H9 (cell line): Measurements from ENCODE around the gene TRIM39. TPM values are rescaled to one million over a fixed set of nuclear protein-coding genes. Genes with fewer than 3 reads are reported as not detected.

Source experiments
- DNase-seq: peaks from one replicate; pipeline ENCODE4 v3.0.0-alpha.2; 2017
- H2AFZ ChIP-seq: one replicate; pipeline ENCODE4 v1.6.1; 2013; ENCODE audit warnings: mild to moderate bottlenecking, low read length, control low read depth, moderate library complexity
- H2AK5ac ChIP-seq: 2 replicates; pipeline ENCODE4 v1.6.1; 2013; ENCODE audit warnings: low read length, control low read depth, mixed read lengths; ENCODE audit not compliant: insufficient read length
- H2BK120ac ChIP-seq: one replicate; pipeline ENCODE4 v1.6.1; 2013; ENCODE audit warnings: low read depth, mild to moderate bottlenecking, low read length, control low read depth, inconsistent platforms; ENCODE audit not compliant: poor library complexity, severe bottlenecking
- H2BK12ac ChIP-seq: 2 replicates; pipeline ENCODE4 v1.6.1; 2013; ENCODE audit warnings: low read length, control low read depth, mixed read lengths, low read depth; ENCODE audit not compliant: insufficient read length
- H2BK15ac ChIP-seq: 2 replicates; pipeline ENCODE4 v1.6.1; 2013; ENCODE audit warnings: low read depth, low read length, control low read depth
- H2BK20ac ChIP-seq: one replicate; pipeline ENCODE4 v1.6.1; 2013; ENCODE audit warnings: low read depth, mild to moderate bottlenecking, low read length, control low read depth, inconsistent platforms; ENCODE audit not compliant: poor library complexity, severe bottlenecking
- H2BK5ac ChIP-seq: 2 replicates; pipeline ENCODE4 v1.6.1; 2013; ENCODE audit warnings: low read length, control low read depth, mixed read lengths; ENCODE audit not compliant: insufficient read length
- H3K14ac ChIP-seq: 2 replicates; pipeline ENCODE4 v1.6.1; 2013; ENCODE audit warnings: low read length, control low read depth; ENCODE audit not compliant: insufficient read depth
- H3K18ac ChIP-seq: 2 replicates; pipeline ENCODE4 v1.6.1; 2013; ENCODE audit warnings: low read depth, mild to moderate bottlenecking, mixed read lengths, low read length, control low read depth; ENCODE audit not compliant: insufficient read length
- H3K23ac ChIP-seq: 2 replicates; pipeline ENCODE4 v1.6.1; 2013; ENCODE audit warnings: low read length, control low read depth, mixed read lengths, low read depth; ENCODE audit not compliant: insufficient read length
- H3K23me2 ChIP-seq: 2 replicates; pipeline ENCODE4 v1.6.1; 2013; ENCODE audit warnings: low read depth, mild to moderate bottlenecking, mixed read lengths, low read length, control low read depth; ENCODE audit not compliant: insufficient read length, poor library complexity, severe bottlenecking
- H3K27ac ChIP-seq: 2 replicates; pipeline ENCODE4 v1.5.1; 2013; ENCODE audit warnings: low read length, control low read depth, mixed read lengths, low read depth; ENCODE audit not compliant: insufficient read length
- H3K27me3 ChIP-seq: 2 replicates; pipeline ENCODE4 v1.6.1; 2013; ENCODE audit warnings: low read length, control low read depth, inconsistent platforms; ENCODE audit not compliant: insufficient read depth
- H3K4ac ChIP-seq: 2 replicates; pipeline ENCODE4 v1.6.1; 2013; ENCODE audit warnings: low read depth, mild to moderate bottlenecking, control low read depth, inconsistent platforms, low read length, moderate library complexity
- H3K4me1 ChIP-seq: 2 replicates; pipeline ENCODE4 v1.6.1; 2013; ENCODE audit warnings: low read length, control low read depth, inconsistent platforms; ENCODE audit not compliant: insufficient read depth
- H3K4me2 ChIP-seq: 2 replicates; pipeline ENCODE4 v1.6.1; 2013; ENCODE audit warnings: low read length, control low read depth, mixed read lengths; ENCODE audit not compliant: insufficient read length, insufficient read depth
- H3K56ac ChIP-seq: 2 replicates; pipeline ENCODE4 v1.6.1; 2013; ENCODE audit warnings: low read depth, mild to moderate bottlenecking, mixed read lengths, low read length, control low read depth; ENCODE audit not compliant: insufficient read length
- H3K79me1 ChIP-seq: 2 replicates; pipeline ENCODE4 v1.6.1; 2013; ENCODE audit warnings: low read depth, mild to moderate bottlenecking, moderate library complexity, low read length, control low read depth, inconsistent platforms; ENCODE audit not compliant: insufficient read depth, poor library complexity, severe bottlenecking
- H3K79me2 ChIP-seq: 2 replicates; pipeline ENCODE4 v1.6.1; 2013; ENCODE audit warnings: low read length, control low read depth, inconsistent platforms; ENCODE audit not compliant: insufficient read depth
- H3K9ac ChIP-seq: 2 replicates; pipeline ENCODE4 v1.6.1; 2013; ENCODE audit warnings: low read length, control low read depth, mixed read lengths; ENCODE audit not compliant: insufficient read length; ENCODE audit errors: extremely low read depth
- H3K9me3 ChIP-seq: one replicate; pipeline ENCODE4 v1.6.1; 2013; ENCODE audit warnings: low read depth, low read length, inconsistent platforms; ENCODE audit not compliant: control insufficient read depth
- H3T11ph ChIP-seq: one replicate; pipeline ENCODE4 v1.6.1; 2013; ENCODE audit warnings: mild to moderate bottlenecking, low read length, control low read depth, inconsistent platforms
- H4K20me1 ChIP-seq: one replicate; pipeline ENCODE4 v1.6.1; 2013; ENCODE audit not compliant: control insufficient read depth, insufficient read length, insufficient read depth
- H4K5ac ChIP-seq: 2 replicates; pipeline ENCODE4 v1.6.1; 2013; ENCODE audit warnings: low read depth, mild to moderate bottlenecking, mixed read lengths, low read length, control low read depth; ENCODE audit not compliant: insufficient read length
- H4K8ac ChIP-seq: replicated peaks from 2 replicates; pipeline ENCODE4 v1.6.1; 2013; ENCODE audit warnings: low read length, control low read depth, mixed read lengths, low read depth; ENCODE audit not compliant: insufficient read length
- H4K91ac ChIP-seq: 2 replicates; pipeline ENCODE4 v1.6.1; 2013; ENCODE audit warnings: low read depth, mild to moderate bottlenecking, moderate library complexity, mixed read lengths, low read length, control low read depth; ENCODE audit not compliant: insufficient read length
- H3K27ac Mint-ChIP-seq, 3 experiments: 2 replicates in 2 of 3; 3 replicates in 1 of 3; pipeline ENCODE4 v1.8.0; 2020 to 2021; ENCODE audit warnings: mixed read lengths in 3 of 3, mild to moderate bottlenecking in 1 of 3, moderate library complexity in 1 of 3
- H3K27me3 Mint-ChIP-seq: 2 replicates; pipeline ENCODE4 v1.8.0; 2021; ENCODE audit warnings: low read depth, mild to moderate bottlenecking, moderate library complexity, mixed read lengths
- H3K36me3 Mint-ChIP-seq, 3 experiments: 2 replicates in 2 of 3; 3 replicates in 1 of 3; pipeline ENCODE4 v1.8.0; 2020 to 2021; ENCODE audit warnings: low read depth in 3 of 3, mixed read lengths in 3 of 3; ENCODE audit not compliant: insufficient read depth in 1 of 3
- H3K4me1 Mint-ChIP-seq, 2 experiments: 2 replicates each; pipeline ENCODE4 v1.8.0; 2020; ENCODE audit warnings: mixed read lengths in 2 of 2
- H3K4me3 Mint-ChIP-seq, 2 experiments: 2 replicates in 1 of 2; 3 replicates in 1 of 2; pipeline ENCODE4 v1.8.0; 2020 to 2021; ENCODE audit warnings: mild to moderate bottlenecking in 2 of 2, mixed read lengths in 2 of 2, moderate library complexity in 1 of 2
- H3K9me3 Mint-ChIP-seq, 2 experiments: 2 replicates in 1 of 2; 3 replicates in 1 of 2; pipeline ENCODE4 v1.8.0; 2020; ENCODE audit warnings: mild to moderate bottlenecking in 2 of 2, mixed read lengths in 2 of 2, moderate library complexity in 1 of 2
- CTCF ChIP-seq: fragments of 200-600 bp; sonication (generic); conservative IDR thresholded peaks from 3 replicates; pipeline ENCODE4 v1.8.0; 2021; ENCODE audit warnings: antibody characterized with exemption, mild to moderate bottlenecking
- WGBS: extraction: QIAGEN DNeasy Blood & Tissue Kit; methylation state at CpG from one replicate; pipeline ENCODE4 v1.1.7; 2013; ENCODE audit warnings: missing lambda C conversion rate, low lambda C conversion rate, mixed read lengths; ENCODE audit not compliant: insufficient read length; ENCODE audit errors: extremely low coverage; 5-methylcytosine and 5-hydroxymethylcytosine counted together
- total RNA-seq: library from RNA; stranded (reverse); gene quantifications from 2 replicates; pipeline ENCODE4 v1.2.1, GENCODE V29; 2021

Gene TRIM39
- total RNA-seq, 1 experiment from 2014 or later, result 26.2 TPM

GRCh38 chr6:30295837-30296236 is 30.9 kb upstream of the TRIM39 start:
- no peak overlapping the region for H2BK120ac ChIP-seq
- H4K91ac ChIP-seq, result no peak overlapping the region
- H3K9ac ChIP-seq, result no peak overlapping the region
- no peak overlapping the region for H2BK20ac ChIP-seq
- H3K23me2 ChIP-seq, result no peaks in the 10 kb centered on the region
- H3K9me3 Mint-ChIP-seq, result peaks cover 50 to 64% of the 10 kb centered on the region in 2 experiments
- no peak overlapping the region for H2BK15ac ChIP-seq
- no peak overlapping the region for H3K56ac ChIP-seq
- no peak overlapping the region for H4K8ac ChIP-seq
- no peaks in the 10 kb centered on the region for H4K20me1 ChIP-seq
- H3K79me1 ChIP-seq, result no peaks in the 10 kb centered on the region
- no peak overlapping the region for H3K23ac ChIP-seq
- H2AFZ ChIP-seq, result no peak overlapping the region
- H3K14ac ChIP-seq, result no peak overlapping the region
- H3K27ac ChIP-seq, result no peak overlapping the region
- H3K4ac ChIP-seq, result no peak overlapping the region
- no peaks in the 10 kb centered on the region for H3K79me2 ChIP-seq
- H3K18ac ChIP-seq, result no peak overlapping the region
- H3K27me3 ChIP-seq, result no peaks in the 10 kb centered on the region
- H4K5ac ChIP-seq, result no peak overlapping the region
- H3K4me1 Mint-ChIP-seq, result no peaks in the 10 kb centered on the region
- no peak overlapping the region for H2BK12ac ChIP-seq
- WGBS, result no CpG with 5 or more reads among the region's 2 CpGs
- DNase-seq, result no peak
- H3K27me3 Mint-ChIP-seq, result peaks cover 2% of the 10 kb centered on the region; the same call in 1 of the 2 replicates
- no peak for TF ChIP-seq CTCF
- H3T11ph ChIP-seq, result no peak overlapping the region
- H3K9me3 ChIP-seq, result peaks cover 10% of the 10 kb centered on the region
- H3K36me3 Mint-ChIP-seq, result peaks cover 85 to 97% (median 92%) of the 10 kb centered on the region in 3 experiments
- H2BK5ac ChIP-seq, result no peak overlapping the region
- H3K27ac Mint-ChIP-seq, result no peak overlapping the region
- no peak overlapping the region for H3K4me3 Mint-ChIP-seq
- H3K4me2 ChIP-seq, result no peak overlapping the region
- H2AK5ac ChIP-seq, result no peak overlapping the region
- H3K4me1 ChIP-seq, result no peaks in the 10 kb centered on the region
